ENCODE measurements around the gene OR2A12. TPM values are rescaled to one million over a fixed set of nuclear protein-coding genes. Genes with fewer than 3 reads are reported as not detected.

Gene OR2A12
- total and polyA plus RNA-seq, 2 donors (not counting 3 experiments of a cell fraction or from before 2014, with no cell fraction given) = not detected

DNA sequence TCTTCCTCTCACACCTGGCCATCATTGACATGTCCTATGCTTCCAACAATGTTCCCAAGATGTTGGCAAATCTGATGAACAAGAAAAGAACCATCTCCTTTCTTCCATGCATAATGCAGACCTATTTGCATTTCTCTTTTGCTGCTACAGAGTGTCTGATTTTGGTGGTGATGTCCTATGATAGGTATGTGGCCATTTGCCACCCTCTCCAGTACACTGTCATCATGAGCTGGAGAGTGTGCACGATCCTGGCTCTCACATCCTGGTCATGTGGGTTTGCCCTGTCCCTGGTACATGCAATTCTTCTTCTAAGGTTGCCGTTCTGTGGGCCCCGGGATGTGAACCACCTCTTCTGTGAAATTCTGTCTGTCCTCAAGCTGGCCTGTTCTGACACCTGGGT, 56.1 kb downstream of the OR2A12 start:
- Histone ChIP-seq H3K9ac (replicated peaks; ENCODE audit: extremely low read depth, insufficient read depth, low read length) (no peak overlapping the region), H3K36me3 (ENCODE audit: control insufficient read depth in 2 of 2, extremely low read depth in 1 of 2, insufficient read depth in 2 of 2, low read length in 2 of 2) (no peaks in the 10 kb centered on the region), H3K9me1 (replicated peaks; ENCODE audit: control insufficient read depth, extremely low read depth, insufficient read depth, low read length) (no peaks in the 10 kb centered on the region), H3K27me3 (ENCODE audit: control insufficient read depth in 2 of 2, insufficient read depth in 2 of 2, low read length in 2 of 2) (peaks cover 2% of the 10 kb centered on the region in 2 experiments), H3K4me1 (ENCODE audit: control insufficient read depth, extremely low read depth, insufficient read depth, low read length) (no peaks in the 10 kb centered on the region), H3K4me2 (ENCODE audit: insufficient read depth, low read length) (no peak overlapping the region), H4K20me1 (replicated peaks; ENCODE audit: control insufficient read depth, extremely low read depth, insufficient read depth, low read length) (no peaks in the 10 kb centered on the region), H3K27ac (ENCODE audit: insufficient read depth, low read depth, low read length) (no peak overlapping the region), H3K4me3 (replicated peaks in 1 of 3; ENCODE audit: insufficient read depth in 1 of 3, low read depth in 1 of 3, low read length in 3 of 3) (no peak overlapping the region), H3K79me2 (ENCODE audit: control insufficient read depth, insufficient read depth, low read length) (no peaks in the 10 kb centered on the region), H3K9me3 (replicated peaks; ENCODE audit: control insufficient read depth, insufficient read depth, low read length) (no peaks in the 10 kb centered on the region), H2AFZ (ENCODE audit: low read depth, low read length) (no peak overlapping the region)
- DNase-seq (ENCODE audit: low read depth, low spot score) (no peak), FAIRE-seq (no peak)
- intact Hi-C loops (cut with micrococcal nuclease) = no loop called here
- dilution Hi-C loops (cut with MboI; ENCODE audit: extremely low pct_ligation_motif_present, low sequenced_read_pairs) = no loop called here
- CTCF ChIA-PET = interaction anchor here (2.6 kb wide), 1 partner anchor 14 kb away, joined by 12 read pairs; no protein-coding TSS in a partner anchor
- TF ChIP-seq JUN (IDR thresholded peaks at IDR 0.05; ENCODE audit: borderline replicate concordance, insufficient read depth, insufficient read length, low read depth) (no peak), POLR2AphosphoS5 (IDR thresholded peaks at IDR 0.05; ENCODE audit: insufficient read depth, low read depth, low read length) (no peak), GATA2 (IDR thresholded peaks at IDR 0.05; ENCODE audit: insufficient read depth, insufficient read length, low read depth, low read length) (no peak), POLR2A (IDR thresholded peaks at IDR 0.05; ENCODE audit: low read depth, low read length) (no peak), FOS (IDR thresholded peaks at IDR 0.05; ENCODE audit: borderline replicate concordance, insufficient read depth, low read length) (no peak), MYC (IDR thresholded peaks at IDR 0.05; ENCODE audit: low read depth, low read length) (no peak), EZH2 (IDR thresholded peaks at IDR 0.05; ENCODE audit: borderline replicate concordance, low read depth, low read length, severe bottlenecking) (no peak)
- TF ChIP-seq, protein P1, sequence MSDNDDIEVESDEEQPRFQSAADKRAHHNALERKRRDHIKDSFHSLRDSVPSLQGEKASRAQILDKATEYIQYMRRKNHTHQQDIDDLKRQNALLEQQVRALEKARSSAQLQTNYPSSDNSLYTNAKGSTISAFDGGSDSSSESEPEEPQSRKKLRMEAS (IDR thresholded peaks at IDR 0.05; ENCODE audit: insufficient read depth, insufficient read length) = no peak
- TF ChIP-seq, protein P2, sequence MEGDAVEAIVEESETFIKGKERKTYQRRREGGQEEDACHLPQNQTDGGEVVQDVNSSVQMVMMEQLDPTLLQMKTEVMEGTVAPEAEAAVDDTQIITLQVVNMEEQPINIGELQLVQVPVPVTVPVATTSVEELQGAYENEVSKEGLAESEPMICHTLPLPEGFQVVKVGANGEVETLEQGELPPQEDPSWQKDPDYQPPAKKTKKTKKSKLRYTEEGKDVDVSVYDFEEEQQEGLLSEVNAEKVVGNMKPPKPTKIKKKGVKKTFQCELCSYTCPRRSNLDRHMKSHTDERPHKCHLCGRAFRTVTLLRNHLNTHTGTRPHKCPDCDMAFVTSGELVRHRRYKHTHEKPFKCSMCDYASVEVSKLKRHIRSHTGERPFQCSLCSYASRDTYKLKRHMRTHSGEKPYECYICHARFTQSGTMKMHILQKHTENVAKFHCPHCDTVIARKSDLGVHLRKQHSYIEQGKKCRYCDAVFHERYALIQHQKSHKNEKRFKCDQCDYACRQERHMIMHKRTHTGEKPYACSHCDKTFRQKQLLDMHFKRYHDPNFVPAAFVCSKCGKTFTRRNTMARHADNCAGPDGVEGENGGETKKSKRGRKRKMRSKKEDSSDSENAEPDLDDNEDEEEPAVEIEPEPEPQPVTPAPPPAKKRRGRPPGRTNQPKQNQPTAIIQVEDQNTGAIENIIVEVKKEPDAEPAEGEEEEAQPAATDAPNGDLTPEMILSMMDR (IDR thresholded peaks at IDR 0.05; ENCODE audit: extremely low read depth in 1 of 2, insufficient read depth in 1 of 2, low read depth in 1 of 2, low read length in 2 of 2) = no peak
- POLR2A ChIA-PET = no interaction called here
- BruUV-seq (replicated peaks) = no TSS peak

Data from endothelial cell of umbilical vein (primary cell).